ENCODE data around the gene RADIL.

The RADIL gene

DNA sequence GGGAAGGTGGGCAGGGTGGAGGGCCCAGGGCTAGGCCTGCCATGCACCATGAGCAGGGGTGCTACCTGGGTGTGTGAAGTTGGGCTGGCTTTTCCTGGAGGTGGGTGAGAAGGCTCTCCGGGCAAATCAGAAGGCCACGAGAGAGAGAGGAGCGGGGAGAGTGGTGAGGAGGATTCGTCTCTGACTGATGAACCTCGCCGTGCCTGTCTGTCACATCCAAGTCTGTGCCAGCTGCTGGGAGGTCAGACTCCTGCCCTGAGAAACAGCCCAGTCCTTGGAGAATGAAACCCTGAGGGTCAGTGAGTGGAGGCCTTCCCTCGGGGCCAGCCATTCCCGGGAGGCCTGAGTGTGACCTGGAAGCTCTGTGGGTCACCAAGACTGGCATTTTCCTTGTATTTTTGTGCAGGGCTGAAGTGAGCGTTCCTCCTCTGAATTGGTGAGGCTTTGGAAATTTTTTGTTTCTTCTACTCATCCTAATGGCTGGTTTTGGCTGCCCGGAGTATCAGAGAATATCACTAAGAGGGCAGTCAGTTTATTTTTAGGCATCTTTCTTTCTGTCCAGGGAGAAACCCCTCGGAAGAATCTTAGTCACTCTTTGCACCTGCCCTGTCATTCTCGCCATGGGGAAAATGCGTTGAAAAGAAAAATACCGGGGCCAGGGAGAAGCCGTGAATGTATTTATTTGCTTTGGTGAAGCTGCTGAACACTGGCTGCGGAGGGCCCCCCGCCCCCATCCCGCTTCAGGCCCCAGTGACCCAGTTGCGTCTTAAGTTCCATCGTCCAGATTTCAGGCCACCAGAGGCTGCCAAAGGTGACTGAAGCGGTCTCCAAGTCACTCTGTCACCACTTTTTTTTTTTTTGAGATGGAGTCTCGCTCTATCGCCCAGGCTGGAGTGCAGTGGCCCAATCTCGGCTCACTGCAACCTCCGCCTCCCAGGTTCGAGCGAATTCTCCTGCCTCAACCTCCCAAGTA is 114.6 kb downstream of the RADIL start:
- DNase-seq: no peak

DNA sequence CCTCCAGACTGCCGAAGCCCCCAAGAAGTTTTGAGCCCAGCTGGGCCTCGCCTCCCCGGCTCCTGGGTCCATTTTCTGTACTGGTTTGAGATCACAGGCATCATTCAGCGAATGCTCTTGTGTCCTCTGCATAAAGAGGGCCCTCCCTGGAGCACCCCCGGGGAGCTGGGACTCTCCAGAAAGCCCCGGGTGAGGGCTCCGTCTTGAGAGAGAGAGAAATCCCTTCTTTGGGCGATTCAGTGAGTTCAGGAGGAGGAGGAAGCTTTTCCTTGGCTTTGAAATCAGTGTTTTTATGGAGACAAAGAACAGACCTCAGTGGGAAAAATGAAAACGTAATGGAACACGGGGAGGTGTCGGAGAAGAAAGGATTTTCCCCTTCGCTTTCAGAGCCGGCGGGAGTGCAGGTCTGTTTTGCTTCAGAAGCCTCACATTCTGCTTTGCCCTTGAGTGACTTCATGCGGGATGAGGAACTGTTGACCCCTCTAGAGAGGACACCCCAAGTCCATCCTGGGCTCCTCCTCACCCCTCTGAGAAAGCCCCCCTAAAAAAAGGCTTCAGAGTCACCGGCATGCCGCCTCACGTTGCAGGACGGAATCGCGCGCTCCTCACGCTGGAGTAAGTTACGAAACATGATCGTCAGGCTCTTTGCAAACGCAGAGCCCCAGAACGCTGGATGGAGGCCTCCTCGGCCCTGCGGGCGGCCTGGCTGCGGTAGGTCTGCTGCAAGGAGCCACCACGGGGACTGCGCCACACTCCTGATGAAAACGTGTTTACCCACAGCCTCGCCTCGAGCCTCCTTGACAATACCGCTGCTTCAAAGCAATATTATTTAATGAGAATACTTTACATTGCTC is 116.6 kb downstream of the RADIL start:
- DNase-seq: no peak

GRCh38 chr7:4765776-4766490 is 117.6 kb downstream of the RADIL start:
- no peak for DNase-seq

GRCh38 chr7:4764402-4765007 is 119.0 kb downstream of the RADIL start:
- DNase-seq: no peak

DNA sequence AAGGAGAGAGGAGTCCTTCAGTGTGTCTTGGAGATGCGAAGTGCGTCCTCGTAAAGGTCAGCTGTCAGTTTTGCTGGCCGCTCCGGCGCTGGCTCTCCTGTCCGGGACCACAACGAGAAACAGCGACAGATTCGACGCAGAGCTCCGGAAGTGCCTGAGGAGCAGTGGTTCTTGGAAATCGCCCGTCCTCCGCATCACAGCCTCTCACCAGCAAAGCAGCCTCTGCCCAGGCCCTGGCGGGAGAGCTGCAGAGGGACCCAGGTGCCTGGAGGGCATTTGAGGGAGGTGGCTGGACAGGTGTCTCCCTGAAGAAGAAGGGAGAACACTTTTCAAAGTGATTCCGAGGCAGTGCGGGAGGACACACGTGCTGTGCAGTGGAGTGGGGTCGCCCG is 119.7 kb downstream of the RADIL start:
- no peak for DNase-seq

DNA sequence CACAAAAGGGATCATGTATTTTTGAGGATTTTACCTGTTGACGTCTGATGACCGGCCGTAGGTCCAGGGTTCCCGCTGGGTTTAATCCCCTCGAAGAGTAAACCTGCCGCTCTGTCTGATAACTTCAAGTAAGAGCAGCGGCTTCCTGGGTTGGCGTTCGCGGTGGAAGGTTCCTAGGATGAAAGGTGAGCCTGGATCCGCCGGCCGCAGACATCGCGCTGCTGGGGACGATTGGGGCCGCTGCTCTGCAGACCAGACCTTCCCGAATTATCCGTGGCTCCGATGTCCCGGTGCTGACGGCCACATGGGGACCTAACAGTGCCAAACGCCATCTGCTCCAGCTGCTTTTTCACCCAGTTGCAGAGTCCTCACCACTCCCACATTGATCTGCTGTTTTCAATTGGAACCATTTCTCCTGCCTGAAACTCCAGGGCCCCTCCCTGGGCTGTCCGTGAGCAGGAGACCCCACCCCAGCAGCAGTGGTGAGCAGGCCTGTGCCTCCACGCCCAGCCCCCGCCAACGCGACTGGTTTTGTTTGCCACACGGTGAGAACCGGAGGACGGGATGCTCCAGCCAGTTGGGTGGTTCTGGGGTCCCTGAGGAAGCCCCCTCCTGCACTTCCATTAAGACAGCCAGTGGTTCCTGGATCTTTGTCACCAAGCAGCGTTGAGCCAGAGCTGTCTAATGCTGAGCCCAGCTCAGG is 120.3 kb downstream of the RADIL start:
- DNase-seq: no peak

DNA sequence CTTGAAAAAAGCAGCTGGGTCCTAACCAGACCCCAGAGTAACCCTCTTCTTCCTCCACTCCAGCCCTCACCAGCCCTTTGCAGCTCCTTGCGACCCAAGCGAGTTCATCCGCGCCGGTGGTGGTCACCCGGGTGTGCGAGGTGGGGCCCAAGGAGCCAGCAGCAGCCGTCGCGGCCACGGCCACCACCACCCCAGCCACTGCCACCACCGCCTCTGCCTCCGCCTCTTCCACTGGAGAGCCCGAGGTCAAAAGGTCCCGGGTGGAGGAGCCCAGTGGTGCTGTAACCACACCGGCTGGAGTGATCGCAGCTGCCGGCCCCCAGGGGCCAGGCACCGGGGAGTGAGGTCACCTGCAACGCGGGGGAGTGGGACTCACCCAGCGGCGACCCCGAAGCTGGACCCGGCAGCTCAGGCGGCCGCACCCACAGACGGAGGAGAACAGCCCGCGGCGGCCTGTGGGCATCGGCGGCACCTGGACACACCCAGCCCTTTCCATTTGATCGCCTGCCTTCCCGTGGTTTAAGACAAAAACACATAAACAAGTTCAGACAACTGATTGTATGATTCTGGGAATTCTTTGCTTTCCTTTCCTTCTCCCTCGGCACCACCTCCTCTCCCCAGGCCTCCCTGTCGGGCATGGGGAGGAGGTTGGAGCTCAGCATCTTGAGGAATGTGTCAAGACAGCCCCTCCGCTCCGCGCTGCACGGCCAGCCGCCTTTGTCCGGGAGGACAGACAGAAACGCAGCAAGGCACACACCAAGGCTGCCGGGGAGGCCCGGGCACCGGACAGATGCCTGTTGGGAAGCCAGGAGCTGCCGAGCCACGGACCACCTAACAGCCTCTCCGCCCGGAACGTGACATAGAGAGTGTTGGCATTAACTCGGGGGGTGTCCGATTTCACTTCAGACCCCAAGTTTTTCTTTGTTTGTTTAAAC is 121.1 kb downstream of the RADIL start:
- no peak for DNase-seq

GRCh38 chr7:4760952-4761351 is 122.6 kb downstream of the RADIL start:
- no peak for DNase-seq

DNA sequence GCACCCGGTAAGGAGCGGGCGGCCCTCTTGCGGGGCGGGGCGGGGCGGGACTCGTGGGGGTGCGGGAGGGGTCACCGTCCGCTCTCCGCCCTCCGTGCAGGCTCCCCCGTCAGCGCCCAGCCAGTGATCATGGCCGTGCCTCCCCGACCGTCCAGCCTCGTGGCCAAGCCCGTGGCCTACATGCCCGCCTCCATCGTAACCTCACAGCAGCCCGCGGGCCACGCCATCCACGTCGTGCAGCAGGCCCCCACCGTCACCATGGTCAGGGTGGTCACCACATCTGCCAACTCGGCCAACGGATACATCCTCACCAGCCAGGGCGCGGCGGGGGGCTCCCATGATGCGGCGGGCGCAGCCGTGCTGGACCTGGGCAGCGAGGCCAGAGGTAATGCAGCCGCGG is 124.3 kb downstream of the RADIL start:
- no peak for DNase-seq

GRCh38 chr7:4758791-4759190 is 124.7 kb downstream of the RADIL start:
- no peak for DNase-seq

GRCh38 chr7:4758111-4758510 is 125.4 kb downstream of the RADIL start:
- no peak for DNase-seq

DNA sequence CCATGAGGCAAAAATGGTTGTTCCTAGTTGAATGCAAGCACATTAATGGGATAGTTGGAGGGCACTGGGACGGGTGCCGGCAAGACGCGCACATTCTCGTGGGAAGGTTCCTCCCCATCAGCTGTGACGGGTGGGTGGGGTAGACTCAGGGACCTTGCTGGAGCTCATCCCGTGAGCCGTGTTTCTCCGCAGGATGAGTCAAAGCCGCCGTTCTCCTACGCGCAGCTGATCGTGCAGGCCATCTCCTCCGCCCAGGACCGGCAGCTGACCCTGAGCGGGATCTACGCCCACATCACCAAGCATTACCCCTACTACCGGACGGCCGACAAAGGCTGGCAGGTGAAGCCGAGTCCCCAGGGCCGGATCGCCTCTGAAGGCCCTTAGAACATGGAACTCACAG is 128.5 kb downstream of the RADIL start:
- DNase-seq: no peak

DNA sequence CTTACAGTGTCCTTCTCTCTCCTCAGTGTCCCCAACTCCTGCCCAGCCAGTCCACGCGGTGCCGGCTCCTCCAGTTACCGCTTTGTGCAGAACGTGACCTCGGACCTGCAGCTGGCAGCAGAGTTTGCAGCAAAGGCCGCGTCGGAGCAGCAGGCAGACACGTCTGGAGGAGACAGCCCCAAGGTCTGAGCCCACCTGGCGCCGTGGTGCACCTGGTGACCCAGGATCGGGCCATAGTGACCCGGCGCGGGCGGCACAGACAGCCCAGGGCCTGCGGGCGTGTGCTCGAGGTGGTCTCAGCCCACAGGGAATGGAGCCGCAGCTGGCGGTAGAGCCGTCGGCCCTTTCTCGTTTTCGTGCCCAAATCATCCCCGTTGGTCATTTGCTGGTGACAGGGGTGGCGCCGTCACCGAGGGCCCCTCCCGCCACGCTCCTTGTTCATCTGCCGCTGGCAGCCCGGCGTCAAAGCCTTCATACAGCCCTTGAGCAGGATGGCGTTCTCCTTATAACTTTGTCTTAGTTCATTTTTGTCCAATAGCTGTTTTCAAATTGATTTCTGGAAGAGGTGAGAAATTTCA is 129.0 kb downstream of the RADIL start:
- no peak for DNase-seq

DNA sequence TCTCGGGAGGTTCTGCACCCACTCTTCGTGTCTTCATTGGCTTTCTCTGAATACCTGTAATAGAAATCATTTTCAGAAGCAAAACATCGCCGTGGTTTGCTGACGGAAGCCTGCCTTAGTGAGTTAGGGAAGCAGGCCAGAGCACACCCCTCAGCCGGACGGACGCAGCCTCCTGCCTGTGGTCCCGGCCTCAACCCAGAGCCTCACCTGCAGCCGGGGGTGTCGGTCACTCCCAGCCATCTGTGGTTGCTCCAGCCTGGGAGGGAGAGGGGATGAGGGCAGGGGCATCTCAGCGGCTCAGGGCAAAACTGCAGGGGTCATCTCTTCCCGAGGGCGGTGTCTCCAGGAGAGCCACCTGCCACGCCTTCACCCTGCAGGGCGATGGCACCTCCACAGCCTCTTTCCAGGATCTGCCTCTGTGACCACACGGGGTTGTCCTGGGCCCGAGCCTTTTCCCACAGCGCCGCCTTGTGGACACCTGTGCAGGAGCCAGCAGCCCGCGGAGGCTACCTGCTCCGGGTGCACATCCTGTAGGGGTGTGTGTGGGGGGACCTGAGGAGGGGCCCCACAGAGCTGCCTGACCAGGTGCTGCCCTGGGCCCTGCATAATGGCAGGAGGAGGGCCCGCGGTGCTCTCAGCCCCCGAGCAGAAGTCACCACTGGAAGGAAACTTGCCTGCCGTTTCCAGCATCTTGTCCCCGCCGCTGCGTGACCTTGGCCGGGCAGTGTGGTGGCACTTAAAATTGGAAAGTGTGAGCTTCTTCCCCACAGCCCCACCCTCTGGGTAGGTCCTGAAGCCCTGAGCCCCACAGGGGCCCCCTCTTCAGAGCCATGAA is 129.7 kb downstream of the RADIL start:
- peak; percentile 46 for DNase-seq

DNA sequence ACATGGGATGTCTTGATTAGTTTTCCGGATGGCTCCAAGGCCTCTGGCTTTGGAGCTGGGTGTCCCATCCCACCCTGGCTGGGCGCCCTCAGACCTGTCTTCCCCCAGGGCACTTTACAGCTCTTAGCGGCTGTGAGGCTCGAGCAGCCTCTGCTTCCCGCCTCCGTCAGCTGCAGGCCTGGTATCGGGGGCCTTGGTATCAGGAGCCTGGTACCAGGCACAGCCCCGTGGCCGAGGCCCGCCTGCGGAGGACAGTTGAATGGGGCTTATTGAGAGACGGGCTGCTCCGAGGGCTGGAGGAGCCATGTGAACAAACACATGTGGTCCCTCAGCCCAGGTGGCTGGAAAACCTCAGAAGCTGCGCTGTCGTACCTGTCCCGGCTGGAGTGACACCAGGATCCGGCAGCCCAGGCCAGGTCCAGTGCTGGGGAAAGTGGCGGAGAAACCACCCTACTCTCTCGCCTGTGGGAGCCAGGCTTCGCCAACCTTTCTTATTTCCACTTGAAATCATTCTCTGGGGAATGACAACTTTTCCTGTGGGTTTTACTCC is 132.0 kb downstream of the RADIL start:
- DNase-seq: no peak

DNA sequence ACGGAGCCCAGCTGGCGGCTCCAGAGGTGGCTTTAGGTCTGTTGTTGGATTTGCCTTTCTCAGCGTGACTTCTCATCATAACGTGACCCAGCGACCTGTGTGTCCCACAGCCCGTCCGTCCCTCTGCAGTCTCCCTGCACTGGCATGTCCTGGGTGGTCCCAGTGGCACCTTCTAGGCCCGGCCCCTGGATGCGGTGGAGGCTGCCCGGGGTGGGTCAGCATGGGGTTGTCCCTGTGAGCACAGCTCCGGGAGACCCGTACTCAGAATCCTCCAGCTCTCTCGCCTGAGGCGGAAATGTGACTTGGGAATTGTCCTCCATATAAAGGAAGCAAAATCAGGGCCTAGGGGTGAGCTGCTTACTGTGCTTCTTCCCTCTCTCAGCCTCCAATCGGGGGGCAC is 133.7 kb downstream of the RADIL start:
- no peak for DNase-seq

DNA sequence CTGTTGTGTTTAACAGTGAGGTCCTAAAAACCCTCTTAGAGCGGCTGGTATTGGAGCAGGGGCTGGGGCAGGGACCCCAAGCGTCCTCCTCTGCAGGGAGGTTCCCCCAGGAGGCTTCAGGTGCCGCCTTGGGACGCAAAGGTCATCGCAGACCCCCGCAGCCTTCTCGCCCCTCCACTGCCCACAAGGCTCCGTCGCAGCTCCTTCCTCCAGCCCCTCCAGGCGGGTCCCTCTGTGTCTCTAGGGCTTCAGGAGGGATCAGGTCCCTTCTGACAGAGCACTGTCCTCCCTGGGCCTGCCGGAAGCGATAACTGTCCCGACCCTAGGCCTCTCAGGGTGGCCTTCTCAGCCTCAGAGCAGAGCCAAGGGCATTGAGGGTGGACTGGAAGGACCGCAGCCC is 134.2 kb downstream of the RADIL start:
- no peak for DNase-seq

All from NCI-H748 treated with DMSO at 0.1 percent for 48 hours (cell line).